ENCODE data around the gene TICRR. TPM values are rescaled to one million over a fixed set of nuclear protein-coding genes. Genes with fewer than 3 reads are reported as not detected.
"Not testable (repeated sequence)": the region's sequence is repeated elsewhere in the genome, so short reads cannot be mapped to it uniquely, and the experiment has no call there.

Gene TICRR
- total RNA-seq, 1 experiment from 2014 or later: 5.1 TPM

GRCh38 chr15:89577776-89578115, 2.5 kb downstream of the TICRR start:
- Histone ChIP-seq H3K79me2 (ENCODE audit: low read length) (peaks cover 68% of the 10 kb centered on the region), H3K27me3 (ENCODE audit: low read length) (no peaks in the 10 kb centered on the region), H2AFZ (ENCODE audit: low read length) (no peak overlapping the region), H3K9me2 (replicated peaks; ENCODE audit: insufficient read depth, low read length) (no peaks in the 10 kb centered on the region), H3K4me3 (ENCODE audit: low read length) (peak overlapping the region; percentile 32; the same call in 1 of the 2 replicates), H3K27ac (ENCODE audit: low read length) (no peak overlapping the region), H3K9ac (ENCODE audit: low read length) (peak overlapping the region; percentile 28; the same call in 1 of the 2 replicates), H3K4me2 (ENCODE audit: low read depth, low read length, poor library complexity, severe bottlenecking) (peak overlapping the region; percentile 95), H3K4me1 (ENCODE audit: low read length) (peaks cover 25% of the 10 kb centered on the region), H3K36me3 (ENCODE audit: insufficient read depth, low read length) (peaks cover 14% of the 10 kb centered on the region; the same call in 1 of the 2 replicates), H3K9me3 (ENCODE audit: low read length) (no peaks in the 10 kb centered on the region), H4K20me1 (ENCODE audit: insufficient read depth, low read depth, low read length) (0 out of 2 replicates have a peak, but pooled peaks cover 3% of the 10 kb centered on the region)
- DNase-seq: no peak

DNA sequence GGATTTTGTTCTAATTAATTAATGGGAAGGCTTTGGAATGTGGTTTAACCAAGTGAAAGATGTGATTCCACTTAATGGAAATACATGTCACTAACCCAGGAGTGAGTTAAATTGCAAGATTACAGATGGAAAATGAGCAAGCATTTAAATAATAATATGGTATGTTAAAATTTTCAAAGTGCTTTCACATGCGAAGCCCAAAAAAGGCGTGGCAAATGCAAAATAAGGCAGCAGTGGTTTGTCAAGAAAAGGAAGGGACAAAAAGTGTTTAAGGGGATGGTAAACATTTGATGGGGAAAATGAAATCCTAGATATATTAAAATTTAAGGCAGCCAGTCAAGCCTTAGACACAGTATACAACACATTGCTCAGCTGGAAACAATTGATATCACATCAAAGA, 2.9 kb downstream of the TICRR start:
- H3K4me3 ChIP-seq (ENCODE audit: low read length): peak overlapping the region; percentile 32; the same call in 1 of the 2 replicates
- no peaks in the 10 kb centered on the region for H3K9me3 ChIP-seq (ENCODE audit: low read length)
- peaks cover 18% of the 10 kb centered on the region for H3K36me3 ChIP-seq (ENCODE audit: insufficient read depth, low read length)
- peak overlapping the region; percentile 28; the same call in 1 of the 2 replicates for H3K9ac ChIP-seq (ENCODE audit: low read length)
- H4K20me1 ChIP-seq (ENCODE audit: insufficient read depth, low read depth, low read length): 0 out of 2 replicates have a peak, but pooled peaks cover 3% of the 10 kb centered on the region
- peaks cover 25% of the 10 kb centered on the region for H3K4me1 ChIP-seq (ENCODE audit: low read length)
- no peaks in the 10 kb centered on the region for H3K27me3 ChIP-seq (ENCODE audit: low read length)
- H3K79me2 ChIP-seq (ENCODE audit: low read length): peaks cover 70% of the 10 kb centered on the region
- no peak for DNase-seq
- no peak overlapping the region for H2AFZ ChIP-seq (ENCODE audit: low read length)
- peak overlapping the region; percentile 95 for H3K4me2 ChIP-seq (ENCODE audit: low read depth, low read length, poor library complexity, severe bottlenecking)
- no peak overlapping the region for H3K27ac ChIP-seq (ENCODE audit: low read length)
- no peaks in the 10 kb centered on the region for H3K9me2 ChIP-seq (replicated peaks; ENCODE audit: insufficient read depth, low read length)

- peaks cover 31% of the 10 kb centered on the region for H3K36me3 ChIP-seq (ENCODE audit: insufficient read depth, low read length)
- not testable (repeated sequence) for H3K27me3 ChIP-seq (ENCODE audit: low read length); H3K9ac ChIP-seq (ENCODE audit: low read length); H3K4me2 ChIP-seq (ENCODE audit: low read depth, low read length, poor library complexity, severe bottlenecking); H2AFZ ChIP-seq (ENCODE audit: low read length); H4K20me1 ChIP-seq (ENCODE audit: insufficient read depth, low read depth, low read length); DNase-seq; H3K9me3 ChIP-seq (ENCODE audit: low read length); H3K27ac ChIP-seq (ENCODE audit: low read length); H3K9me2 ChIP-seq (replicated peaks; ENCODE audit: insufficient read depth, low read length); H3K4me3 ChIP-seq (ENCODE audit: low read length)
- peaks cover 72% of the 10 kb centered on the region for H3K79me2 ChIP-seq (ENCODE audit: low read length)
- peaks cover 19% of the 10 kb centered on the region for H3K4me1 ChIP-seq (ENCODE audit: low read length)
Observed at GRCh38 chr15:89580747-89581146, 5.5 kb downstream of the TICRR start.

GRCh38 chr15:89586651-89587050, 11.4 kb downstream of the TICRR start:
- no peaks in the 10 kb centered on the region for H3K9me2 ChIP-seq (replicated peaks; ENCODE audit: insufficient read depth, low read length)
- 0 out of 2 replicates have a peak, but pooled peaks cover 3% of the 10 kb centered on the region for H4K20me1 ChIP-seq (ENCODE audit: insufficient read depth, low read depth, low read length)
- H2AFZ ChIP-seq (ENCODE audit: low read length): no peak overlapping the region
- DNase-seq: no peak
- peaks cover 19% of the 10 kb centered on the region for H3K79me2 ChIP-seq (ENCODE audit: low read length)
- no peak overlapping the region for H3K4me3 ChIP-seq (ENCODE audit: low read length)
- H3K27ac ChIP-seq (ENCODE audit: low read length): no peak overlapping the region
- H3K9me3 ChIP-seq (ENCODE audit: low read length): no peaks in the 10 kb centered on the region
- H3K9ac ChIP-seq (ENCODE audit: low read length): no peak overlapping the region
- no peak overlapping the region for H3K4me2 ChIP-seq (ENCODE audit: low read depth, low read length, poor library complexity, severe bottlenecking)
- H3K36me3 ChIP-seq (ENCODE audit: insufficient read depth, low read length): peaks cover 42% of the 10 kb centered on the region
- no peaks in the 10 kb centered on the region for H3K4me1 ChIP-seq (ENCODE audit: low read length)
- no peaks in the 10 kb centered on the region for H3K27me3 ChIP-seq (ENCODE audit: low read length)

GRCh38 chr15:89587955-89588354, 12.7 kb downstream of the TICRR start:
- no peak overlapping the region for H3K4me3 ChIP-seq (ENCODE audit: low read length)
- no peak for DNase-seq
- H3K79me2 ChIP-seq (ENCODE audit: low read length): peaks cover 11% of the 10 kb centered on the region
- H4K20me1 ChIP-seq (ENCODE audit: insufficient read depth, low read depth, low read length): no peaks in the 10 kb centered on the region
- H3K9me3 ChIP-seq (ENCODE audit: low read length): no peaks in the 10 kb centered on the region
- H3K4me2 ChIP-seq (ENCODE audit: low read depth, low read length, poor library complexity, severe bottlenecking): no peak overlapping the region
- no peaks in the 10 kb centered on the region for H3K27me3 ChIP-seq (ENCODE audit: low read length)
- peaks cover 43% of the 10 kb centered on the region for H3K36me3 ChIP-seq (ENCODE audit: insufficient read depth, low read length)
- no peak overlapping the region for H3K27ac ChIP-seq (ENCODE audit: low read length)
- H3K9ac ChIP-seq (ENCODE audit: low read length): no peak overlapping the region
- no peak overlapping the region for H2AFZ ChIP-seq (ENCODE audit: low read length)
- H3K9me2 ChIP-seq (replicated peaks; ENCODE audit: insufficient read depth, low read length): no peaks in the 10 kb centered on the region
- no peaks in the 10 kb centered on the region for H3K4me1 ChIP-seq (ENCODE audit: low read length)

DNA sequence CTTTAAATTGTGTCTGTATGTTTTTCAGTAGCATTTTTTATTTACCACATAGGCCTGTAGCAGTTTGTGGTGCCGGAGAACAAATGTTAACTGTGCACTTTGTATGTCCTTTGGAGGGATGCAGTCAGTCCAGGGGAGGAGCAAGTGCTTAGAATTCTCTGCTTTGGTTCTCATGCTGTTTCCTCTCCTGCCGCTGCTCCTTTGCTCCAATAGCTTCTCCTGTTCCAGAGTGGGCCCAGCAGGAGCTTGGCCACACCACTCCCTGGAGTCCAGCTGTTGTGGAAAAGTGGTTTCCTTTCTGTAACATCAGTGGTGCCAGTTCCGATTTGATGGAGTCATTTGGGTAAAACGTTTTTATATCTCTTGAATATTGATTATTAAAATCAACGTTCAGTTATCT, 16.6 kb downstream of the TICRR start:
- no peaks in the 10 kb centered on the region for H3K9me2 ChIP-seq (replicated peaks; ENCODE audit: insufficient read depth, low read length)
- no peaks in the 10 kb centered on the region for H3K27me3 ChIP-seq (ENCODE audit: low read length)
- no peaks in the 10 kb centered on the region for H3K4me1 ChIP-seq (ENCODE audit: low read length)
- H3K4me3 ChIP-seq (ENCODE audit: low read length): no peak overlapping the region
- no peak for DNase-seq
- peaks cover 47% of the 10 kb centered on the region; the same call in 1 of the 2 replicates for H3K36me3 ChIP-seq (ENCODE audit: insufficient read depth, low read length)
- no peak overlapping the region for H2AFZ ChIP-seq (ENCODE audit: low read length)
- H4K20me1 ChIP-seq (ENCODE audit: insufficient read depth, low read depth, low read length): no peaks in the 10 kb centered on the region
- H3K4me2 ChIP-seq (ENCODE audit: low read depth, low read length, poor library complexity, severe bottlenecking): no peak overlapping the region
- no peaks in the 10 kb centered on the region for H3K9me3 ChIP-seq (ENCODE audit: low read length)
- no peak overlapping the region for H3K27ac ChIP-seq (ENCODE audit: low read length)
- 0 out of 2 replicates have a peak, but pooled peaks cover 3% of the 10 kb centered on the region for H3K79me2 ChIP-seq (ENCODE audit: low read length)
- no peak overlapping the region for H3K9ac ChIP-seq (ENCODE audit: low read length)

DNA sequence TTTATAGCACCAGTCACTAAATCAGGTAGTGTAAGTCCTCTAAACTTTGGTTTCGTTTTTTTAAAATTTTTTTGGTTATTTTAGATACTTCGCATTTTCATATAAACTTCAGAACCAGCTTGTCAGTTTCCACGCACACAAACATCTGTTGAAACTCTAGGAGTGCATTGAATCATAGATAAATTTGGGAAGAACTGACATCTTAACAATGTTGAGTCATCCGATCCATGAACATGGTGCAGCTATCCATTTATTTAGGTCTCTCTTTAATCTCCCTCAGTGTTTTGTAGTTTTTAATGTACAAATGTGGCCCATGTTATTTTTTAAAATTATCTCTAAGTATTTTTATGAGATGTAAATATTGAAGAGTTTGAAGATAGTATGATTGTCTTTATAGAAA, 17.7 kb downstream of the TICRR start:
- Histone ChIP-seq H3K9ac (ENCODE audit: low read length) (no peak overlapping the region), H3K27ac (ENCODE audit: low read length) (no peak overlapping the region), H3K79me2 (ENCODE audit: low read length) (no peaks in the 10 kb centered on the region), H3K4me1 (ENCODE audit: low read length) (no peaks in the 10 kb centered on the region), H3K36me3 (ENCODE audit: insufficient read depth, low read length) (peaks cover 35% of the 10 kb centered on the region; the same call in 1 of the 2 replicates), H3K9me3 (ENCODE audit: low read length) (no peaks in the 10 kb centered on the region), H3K9me2 (replicated peaks; ENCODE audit: insufficient read depth, low read length) (no peaks in the 10 kb centered on the region), H3K27me3 (ENCODE audit: low read length) (no peaks in the 10 kb centered on the region), H4K20me1 (ENCODE audit: insufficient read depth, low read depth, low read length) (no peaks in the 10 kb centered on the region), H2AFZ (ENCODE audit: low read length) (no peak overlapping the region), H3K4me3 (ENCODE audit: low read length) (no peak overlapping the region), H3K4me2 (ENCODE audit: low read depth, low read length, poor library complexity, severe bottlenecking) (no peak overlapping the region)
- no peak for DNase-seq

- Histone ChIP-seq H3K36me3 (ENCODE audit: insufficient read depth, low read length) (peaks cover 49% of the 10 kb centered on the region; the same call in 1 of the 2 replicates), H3K4me3 (ENCODE audit: low read length) (no peak overlapping the region), H3K79me2 (ENCODE audit: low read length) (no peaks in the 10 kb centered on the region), H3K27ac (ENCODE audit: low read length) (no peak overlapping the region), H3K27me3 (ENCODE audit: low read length) (no peaks in the 10 kb centered on the region), H3K9me2 (replicated peaks; ENCODE audit: insufficient read depth, low read length) (no peaks in the 10 kb centered on the region), H3K4me2 (ENCODE audit: low read depth, low read length, poor library complexity, severe bottlenecking) (no peak overlapping the region), H4K20me1 (ENCODE audit: insufficient read depth, low read depth, low read length) (no peaks in the 10 kb centered on the region), H3K9ac (ENCODE audit: low read length) (no peak overlapping the region), H3K9me3 (ENCODE audit: low read length) (no peaks in the 10 kb centered on the region), H2AFZ (ENCODE audit: low read length) (no peak overlapping the region), H3K4me1 (ENCODE audit: low read length) (no peaks in the 10 kb centered on the region)
- no peak for DNase-seq
Observed at GRCh38 chr15:89599021-89599420, 23.8 kb downstream of the TICRR start.

All from Karpas-422 (cell line).